Cardiac muscle cell (in vitro differentiated cells and primary cell): ENCODE data around the gene SPPL3. TPM values are rescaled to one million over a fixed set of nuclear protein-coding genes. Genes with fewer than 3 reads are reported as not detected.

Source experiments
- DNase-seq, 2 donors: peaks; one replicate each; pipeline versions ENCODE4 v3.0.0 to v3.0.0-alpha.2; 2010 to 2017; ENCODE audit warnings: low read depth in 1 of 2, low spot score in 1 of 2
- H3K27ac ChIP-seq: fragments of 200-600 bp; sonication (generic); 2 replicates; pipeline ENCODE4 v1.5.1; 2016
- H3K27me3 ChIP-seq: fragments of 200-600 bp; sonication (generic); 2 replicates; pipeline ENCODE4 v1.6.0; 2016; ENCODE audit warnings: control low read depth
- H3K36me3 ChIP-seq: fragments of 200-600 bp; sonication (generic); 2 replicates; pipeline ENCODE4 v1.5.1; 2016; ENCODE audit warnings: control low read depth
- H3K4me1 ChIP-seq: fragments of 200-600 bp; sonication (generic); 2 replicates; pipeline ENCODE4 v1.8.1; 2017; ENCODE audit warnings: low read depth, mild to moderate bottlenecking, mixed run types
- H3K4me3 ChIP-seq: fragments of 200-600 bp; sonication (generic); 2 replicates; pipeline ENCODE4 v1.5.1; 2016; ENCODE audit warnings: mild to moderate bottlenecking
- H3K9me3 ChIP-seq: fragments of 200-600 bp; sonication (generic); 2 replicates; pipeline ENCODE4 v1.5.1; 2017; ENCODE audit warnings: low read depth, mild to moderate bottlenecking, control low read depth
- polyA plus RNA-seq: library from polyadenylated mRNA; unstranded; fragments of >200 nt; fragmentation: Nextera tagmentation; extraction: Ambion mirVana; gene quantifications from 2 replicates; pipeline ENCODE4 v1.2.1, GENCODE V29; 2016
- total RNA-seq: library from RNA; depleted of rRNA; stranded (reverse); fragments of >200 nt; gene quantifications from 2 replicates; pipeline ENCODE4 v1.2.3, GENCODE V29; 2016
- TF ChIP-seq, protein P1 (sequence below): IDR thresholded peaks from 2 replicates; pipeline ENCODE4 v1.5.1; 2012; ENCODE audit warnings: low read depth, mild to moderate bottlenecking, low read length

Gene SPPL3
- total and polyA plus RNA-seq, 2 experiments from 2014 or later = 26.9 to 111 TPM

DNA sequence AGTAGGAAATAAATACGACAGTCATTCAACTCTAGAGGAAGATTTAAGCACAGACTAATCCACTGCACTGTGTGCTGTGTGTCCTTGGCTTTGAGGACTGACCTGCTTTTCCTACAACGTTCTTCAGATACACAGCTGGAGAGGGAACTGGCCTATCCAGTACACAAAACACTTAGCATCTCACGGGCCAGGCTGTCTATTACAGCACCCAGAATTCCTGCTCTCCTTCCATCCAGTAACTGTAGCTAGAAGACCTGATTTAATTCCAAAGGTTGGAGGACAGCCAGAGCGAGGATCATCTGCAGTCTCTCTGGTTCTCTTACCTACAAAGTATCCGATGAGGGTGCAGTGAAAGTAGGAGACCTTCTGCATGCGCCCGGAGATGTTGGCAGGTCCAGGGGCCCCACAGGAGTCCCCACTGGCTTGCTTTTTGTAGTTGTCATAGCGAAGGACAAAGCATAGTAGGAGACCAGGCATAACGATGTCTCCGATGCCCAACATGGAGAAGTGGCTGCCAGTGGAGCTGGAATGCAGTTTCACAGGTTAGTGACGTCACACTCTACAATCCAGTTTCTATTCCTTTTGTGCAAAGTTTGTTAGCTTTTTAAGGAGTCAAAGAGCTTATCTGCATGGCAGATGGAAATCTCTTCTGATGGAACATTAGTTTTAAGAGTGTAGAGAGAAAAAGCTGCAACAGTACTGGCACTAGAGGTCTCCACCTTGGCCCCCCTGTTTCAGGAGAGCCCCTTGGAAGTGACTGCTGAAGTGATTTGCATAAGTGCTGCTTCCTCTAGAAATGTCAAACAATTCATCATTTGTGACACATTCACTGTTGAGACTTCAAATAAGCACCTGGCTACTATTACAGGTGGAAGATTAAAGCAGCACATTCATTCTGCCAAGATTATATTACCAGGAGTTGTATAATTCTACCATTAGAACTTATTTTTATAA lies 136.8 kb downstream of the SPPL3 start:
- Histone ChIP-seq H3K4me3 (no peak overlapping the region), H3K27me3 (no peaks in the 10 kb centered on the region), H3K9me3 (no peaks in the 10 kb centered on the region), H3K4me1 (peaks cover 14% of the 10 kb centered on the region), H3K36me3 (peaks cover 40% of the 10 kb centered on the region), H3K27ac (peak overlapping the region; percentile 53)
- TF ChIP-seq, protein P1, sequence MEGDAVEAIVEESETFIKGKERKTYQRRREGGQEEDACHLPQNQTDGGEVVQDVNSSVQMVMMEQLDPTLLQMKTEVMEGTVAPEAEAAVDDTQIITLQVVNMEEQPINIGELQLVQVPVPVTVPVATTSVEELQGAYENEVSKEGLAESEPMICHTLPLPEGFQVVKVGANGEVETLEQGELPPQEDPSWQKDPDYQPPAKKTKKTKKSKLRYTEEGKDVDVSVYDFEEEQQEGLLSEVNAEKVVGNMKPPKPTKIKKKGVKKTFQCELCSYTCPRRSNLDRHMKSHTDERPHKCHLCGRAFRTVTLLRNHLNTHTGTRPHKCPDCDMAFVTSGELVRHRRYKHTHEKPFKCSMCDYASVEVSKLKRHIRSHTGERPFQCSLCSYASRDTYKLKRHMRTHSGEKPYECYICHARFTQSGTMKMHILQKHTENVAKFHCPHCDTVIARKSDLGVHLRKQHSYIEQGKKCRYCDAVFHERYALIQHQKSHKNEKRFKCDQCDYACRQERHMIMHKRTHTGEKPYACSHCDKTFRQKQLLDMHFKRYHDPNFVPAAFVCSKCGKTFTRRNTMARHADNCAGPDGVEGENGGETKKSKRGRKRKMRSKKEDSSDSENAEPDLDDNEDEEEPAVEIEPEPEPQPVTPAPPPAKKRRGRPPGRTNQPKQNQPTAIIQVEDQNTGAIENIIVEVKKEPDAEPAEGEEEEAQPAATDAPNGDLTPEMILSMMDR = no peak
- DNase-seq = no peak

DNA sequence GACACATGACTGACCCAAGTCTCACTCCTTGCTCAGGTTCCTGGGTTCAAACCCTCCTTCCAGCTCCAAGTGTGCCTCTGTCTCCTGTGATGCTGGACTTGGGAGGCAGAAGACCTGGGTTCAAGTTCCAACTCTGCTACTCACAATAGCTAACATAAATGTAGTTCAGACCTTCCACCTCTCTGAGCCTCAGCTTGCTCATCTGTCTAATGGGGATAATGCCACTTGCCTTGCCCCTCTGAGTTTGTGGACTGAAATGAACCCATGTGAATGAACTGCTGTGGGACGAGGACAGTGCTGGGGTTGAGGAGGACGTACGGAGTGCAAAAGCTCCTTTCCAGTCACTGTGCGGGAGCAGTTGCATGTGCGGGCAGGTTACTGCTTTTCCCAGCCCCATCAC lies 137.6 kb downstream of the SPPL3 start:
- H3K9me3 ChIP-seq = no peaks in the 10 kb centered on the region
- TF ChIP-seq, protein P1 = no peak
- H3K4me1 ChIP-seq = peaks cover 22% of the 10 kb centered on the region
- H3K27ac ChIP-seq = peak overlapping the region; percentile 76
- peaks cover 40% of the 10 kb centered on the region for H3K36me3 ChIP-seq
- no peaks in the 10 kb centered on the region for H3K27me3 ChIP-seq
- H3K4me3 ChIP-seq = no peak overlapping the region
- no peak for DNase-seq

DNA sequence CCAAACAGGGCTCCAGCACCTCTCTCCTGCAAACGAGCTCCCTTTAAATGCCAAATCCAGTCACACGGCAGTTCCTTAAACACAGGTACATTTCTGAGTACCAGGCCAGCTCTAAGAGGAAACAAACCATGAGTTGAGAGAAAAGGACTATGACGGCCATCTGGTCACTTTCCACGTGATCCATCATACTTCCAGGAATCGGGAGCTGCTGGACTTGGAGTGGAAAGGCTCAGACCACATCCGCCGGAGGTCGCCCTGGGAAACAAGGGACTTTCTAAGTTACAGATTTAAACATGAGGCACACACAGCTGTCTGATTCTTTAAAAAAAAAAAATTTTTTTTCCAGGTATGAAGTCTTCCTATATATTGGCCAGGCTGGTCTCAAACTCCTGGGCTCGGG lies 139.3 kb downstream of the SPPL3 start:
- Histone ChIP-seq H3K27me3 (no peaks in the 10 kb centered on the region), H3K9me3 (no peaks in the 10 kb centered on the region), H3K36me3 (peaks cover 40% of the 10 kb centered on the region), H3K27ac (peak overlapping the region; percentile 76), H3K4me1 (peaks cover 34% of the 10 kb centered on the region), H3K4me3 (no peak overlapping the region)
- DNase-seq = no peak
- TF ChIP-seq, protein P1 = no peak

DNA sequence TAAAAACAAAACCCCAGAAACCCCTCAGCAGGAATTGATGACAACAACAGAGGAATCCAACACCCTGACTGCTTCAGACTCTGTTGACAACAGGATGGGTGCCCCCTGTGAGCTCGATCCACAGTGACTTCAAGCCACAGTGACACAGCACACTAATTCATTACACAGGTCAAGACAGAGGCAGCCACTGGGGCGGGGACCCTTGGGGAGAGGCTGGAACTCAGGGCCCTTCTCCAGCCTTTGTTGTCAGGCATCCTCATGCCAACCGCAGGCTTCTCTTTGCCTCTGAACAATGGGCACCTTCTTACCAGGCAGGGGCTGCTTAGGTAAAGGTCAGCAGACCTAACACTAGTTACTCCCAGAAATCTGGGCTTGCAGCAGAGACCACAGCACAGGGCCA lies 140.9 kb downstream of the SPPL3 start:
- DNase-seq = no peak
- H3K4me3 ChIP-seq = no peak overlapping the region
- peak overlapping the region; percentile 96 for H3K27ac ChIP-seq
- no peaks in the 10 kb centered on the region for H3K9me3 ChIP-seq
- H3K27me3 ChIP-seq = no peaks in the 10 kb centered on the region
- H3K36me3 ChIP-seq = peaks cover 40% of the 10 kb centered on the region
- peaks cover 34% of the 10 kb centered on the region for H3K4me1 ChIP-seq
- TF ChIP-seq, protein P1 = no peak

DNA sequence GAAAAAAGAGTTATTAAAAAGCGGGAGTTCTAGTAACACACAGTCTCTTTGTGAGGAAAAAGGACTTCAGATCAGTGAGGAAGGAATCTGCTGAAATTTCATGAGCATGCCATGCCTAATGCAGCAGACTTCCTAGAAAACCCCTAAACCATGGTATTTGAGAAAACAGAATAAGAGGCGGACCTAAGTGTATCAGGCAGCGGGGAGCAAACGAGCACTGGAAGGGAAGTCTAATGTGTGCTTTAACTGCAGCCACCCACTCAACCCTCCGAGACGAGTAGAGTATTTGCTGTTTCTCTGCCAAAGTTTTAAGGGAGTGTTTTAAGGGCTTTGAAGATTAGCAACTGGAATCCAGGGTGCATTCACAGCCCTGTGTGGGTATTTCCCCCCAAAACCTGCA lies 142.1 kb downstream of the SPPL3 start:
- TF ChIP-seq, protein P1 = no peak
- no peak overlapping the region for H3K4me3 ChIP-seq
- no peaks in the 10 kb centered on the region for H3K27me3 ChIP-seq
- H3K9me3 ChIP-seq = no peaks in the 10 kb centered on the region
- peak in 1 of 2 donors; percentile 46 for DNase-seq
- H3K27ac ChIP-seq = peak overlapping the region; percentile 96
- peaks cover 27% of the 10 kb centered on the region for H3K4me1 ChIP-seq
- peaks cover 28% of the 10 kb centered on the region for H3K36me3 ChIP-seq
